ENCODE results near the gene TLR2. TPM values are rescaled to one million over a fixed set of nuclear protein-coding genes. Genes with fewer than 3 reads are reported as not detected.
A peak's percentile ranks its signal among the peaks of the same experiment; 100 is the strongest.

TLR2 gene
- total RNA-seq, 1 donor from 2014 or later: 0.22 TPM

- no peaks in the 10 kb centered on the region for H3F3A ChIP-seq (ENCODE audit: low read depth)
- no peak overlapping the region for H3K4me3 ChIP-seq
- TF ChIP-seq EZH2 (IDR thresholded peaks at IDR 0.05) (no peak), CTCF (IDR thresholded peaks at IDR 0.05) (no peak), EZH2phosphoT487 (IDR thresholded peaks at IDR 0.05) (no peak)
- no peak for DNase-seq (ENCODE audit: low spot score)
- Mint-ChIP-seq H3K4me1 (peaks cover 6% of the 10 kb centered on the region), H3K36me3 (no peaks in the 10 kb centered on the region), H3K27me3 (ENCODE audit: insufficient read depth, low read depth) (peaks cover 22% of the 10 kb centered on the region), H3K27ac (no peak overlapping the region), H3K9me3 (peaks cover 23% of the 10 kb centered on the region), H3K4me3 (no peak overlapping the region)
- H3K27ac ChIP-seq: no peak overlapping the region
- no peak overlapping the region for H3K4me2 ChIP-seq
- H3K9ac ChIP-seq: no peak overlapping the region
- H3K79me2 ChIP-seq (ENCODE audit: low read depth): no peaks in the 10 kb centered on the region
- H4K20me1 ChIP-seq (ENCODE audit: low read depth): no peaks in the 10 kb centered on the region
- peaks cover 3% of the 10 kb centered on the region for H3K4me1 ChIP-seq
- no peaks in the 10 kb centered on the region for H3K36me3 ChIP-seq
- H2AFZ ChIP-seq (replicated peaks): no peak overlapping the region
- no peaks in the 10 kb centered on the region for H3K9me3 ChIP-seq (ENCODE audit: low read depth)
- H3K27me3 ChIP-seq: peaks cover 44% of the 10 kb centered on the region
Measured at GRCh38 chr4:153679486-153679885, 4.6 kb upstream of the TLR2 start.

DNA sequence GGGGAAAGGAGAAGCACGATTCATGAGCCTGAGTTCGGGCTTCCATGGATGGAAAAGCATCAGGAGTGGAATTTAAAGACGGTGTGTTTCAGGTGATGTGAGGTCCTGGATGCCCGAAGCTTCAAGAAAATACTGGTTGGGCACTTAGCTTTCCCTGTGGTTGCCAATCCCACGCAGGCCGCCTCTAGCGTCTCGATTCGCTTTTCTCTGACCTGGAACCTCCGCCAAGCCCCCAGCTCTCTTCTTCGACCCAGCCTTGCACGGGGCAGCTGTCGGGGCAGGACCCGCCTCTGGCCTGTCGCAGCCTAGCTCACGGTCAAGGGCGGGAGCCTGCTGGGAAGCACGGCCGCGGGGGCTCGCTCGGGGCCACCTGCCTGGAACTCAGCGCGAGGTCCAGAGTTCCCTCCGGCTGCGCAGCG is 308 bp upstream of the TLR2 start:
- Histone ChIP-seq H3K27me3 (peaks cover 55% of the 10 kb centered on the region), H3K4me1 (peaks cover 8% of the 10 kb centered on the region), H2AFZ (replicated peaks) (peak overlapping the region; percentile 96), H3K79me2 (ENCODE audit: low read depth) (no peaks in the 10 kb centered on the region), H3K36me3 (peaks cover 8% of the 10 kb centered on the region), H3K4me3 (peak overlapping the region; percentile 65), H3K27ac (no peak overlapping the region), H3K4me2 (peak overlapping the region; percentile 99), H3F3A (ENCODE audit: low read depth) (peaks cover 4% of the 10 kb centered on the region), H3K9me3 (ENCODE audit: low read depth) (no peaks in the 10 kb centered on the region), H4K20me1 (ENCODE audit: low read depth) (no peaks in the 10 kb centered on the region), H3K9ac (no peak overlapping the region)
- TF ChIP-seq CTCF (IDR thresholded peaks at IDR 0.05): no peak
- TF ChIP-seq EZH2 (IDR thresholded peaks at IDR 0.05): no peak
- no peak for TF ChIP-seq EZH2phosphoT487 (IDR thresholded peaks at IDR 0.05)
- Mint-ChIP-seq H3K4me1 (peaks cover 11% of the 10 kb centered on the region), H3K27me3 (ENCODE audit: insufficient read depth, low read depth) (peaks cover 36% of the 10 kb centered on the region), H3K4me3 (peak overlapping the region; percentile 79), H3K36me3 (no peaks in the 10 kb centered on the region), H3K27ac (no peak overlapping the region), H3K9me3 (peaks cover 25% of the 10 kb centered on the region)
- DNase-seq (ENCODE audit: low spot score): no peak

- peaks cover 8% of the 10 kb centered on the region for H3K4me1 ChIP-seq
- H3F3A ChIP-seq (ENCODE audit: low read depth): peaks cover 4% of the 10 kb centered on the region
- H3K9ac ChIP-seq: no peak overlapping the region
- Mint-ChIP-seq H3K4me3 (peak overlapping the region; percentile 88), H3K27me3 (ENCODE audit: insufficient read depth, low read depth) (peaks cover 35% of the 10 kb centered on the region), H3K27ac (no peak overlapping the region), H3K9me3 (peaks cover 33% of the 10 kb centered on the region), H3K4me1 (peaks cover 11% of the 10 kb centered on the region), H3K36me3 (no peaks in the 10 kb centered on the region)
- H3K4me3 ChIP-seq: peak overlapping the region; percentile 65
- no peak for TF ChIP-seq EZH2phosphoT487 (IDR thresholded peaks at IDR 0.05)
- no peak for TF ChIP-seq EZH2 (IDR thresholded peaks at IDR 0.05)
- TF ChIP-seq CTCF (IDR thresholded peaks at IDR 0.05): no peak
- no peak overlapping the region for H3K27ac ChIP-seq
- no peaks in the 10 kb centered on the region for H3K79me2 ChIP-seq (ENCODE audit: low read depth)
- peak overlapping the region; percentile 99 for H3K4me2 ChIP-seq
- H3K27me3 ChIP-seq: peaks cover 52% of the 10 kb centered on the region
- H4K20me1 ChIP-seq (ENCODE audit: low read depth): no peaks in the 10 kb centered on the region
- peaks cover 8% of the 10 kb centered on the region for H3K36me3 ChIP-seq
- no peaks in the 10 kb centered on the region for H3K9me3 ChIP-seq (ENCODE audit: low read depth)
- peak overlapping the region; percentile 96 for H2AFZ ChIP-seq (replicated peaks)
- no peak for DNase-seq (ENCODE audit: low spot score)
Measured at GRCh38 chr4:153684971-153685371, 891 bp downstream of the TLR2 start.
